ENCODE data around the gene FARSB.

The FARSB gene

GRCh38 chr2:222663479-222663878 lies 7.6 kb upstream of the FARSB start:
- peaks cover 10% of the 10 kb centered on the region for H3K4me1 ChIP-seq (ENCODE audit: control insufficient read depth, insufficient read depth, low read length)
- no peak overlapping the region for H3K4me3 ChIP-seq (ENCODE audit: low read length)
- no peaks in the 10 kb centered on the region for H3K9me3 ChIP-seq (ENCODE audit: control insufficient read depth, low read length)
- DNase-seq (ENCODE audit: low read depth) = no peak
- no peaks in the 10 kb centered on the region for H3K27me3 ChIP-seq (replicated peaks; ENCODE audit: control insufficient read depth, insufficient read depth, low read length)
- no peaks in the 10 kb centered on the region for H3K36me3 ChIP-seq (ENCODE audit: control insufficient read depth, insufficient read depth, low read length, severe bottlenecking)
- no peak overlapping the region for H3K9ac ChIP-seq (ENCODE audit: low read length)

- peak; percentile 13 for DNase-seq (ENCODE audit: low read depth)
- Histone ChIP-seq H3K4me1 (ENCODE audit: control insufficient read depth, insufficient read depth, low read length) (peaks cover 19% of the 10 kb centered on the region), H3K27me3 (replicated peaks; ENCODE audit: control insufficient read depth, insufficient read depth, low read length) (no peaks in the 10 kb centered on the region), H3K4me3 (ENCODE audit: low read length) (peak overlapping the region; percentile 95), H3K9me3 (ENCODE audit: control insufficient read depth, low read length) (no peaks in the 10 kb centered on the region), H3K36me3 (ENCODE audit: control insufficient read depth, insufficient read depth, low read length, severe bottlenecking) (no peaks in the 10 kb centered on the region), H3K9ac (ENCODE audit: low read length) (peak overlapping the region; percentile 100)
Measured at GRCh38 chr2:222656526-222657446, 894 bp upstream of the FARSB start.

GRCh38 chr2:222653280-222653679 lies 2.6 kb downstream of the FARSB start:
- Histone ChIP-seq H3K4me3 (ENCODE audit: low read length) (no peak overlapping the region), H3K9ac (ENCODE audit: low read length) (no peak overlapping the region), H3K9me3 (ENCODE audit: control insufficient read depth, low read length) (no peaks in the 10 kb centered on the region), H3K4me1 (ENCODE audit: control insufficient read depth, insufficient read depth, low read length) (peaks cover 19% of the 10 kb centered on the region), H3K36me3 (ENCODE audit: control insufficient read depth, insufficient read depth, low read length, severe bottlenecking) (peaks cover 2% of the 10 kb centered on the region), H3K27me3 (replicated peaks; ENCODE audit: control insufficient read depth, insufficient read depth, low read length) (no peaks in the 10 kb centered on the region)
- no peak for DNase-seq (ENCODE audit: low read depth)

GRCh38 chr2:222652491-222653255 lies 3.2 kb downstream of the FARSB start:
- H3K9me3 ChIP-seq (ENCODE audit: control insufficient read depth, low read length) = no peaks in the 10 kb centered on the region
- H3K36me3 ChIP-seq (ENCODE audit: control insufficient read depth, insufficient read depth, low read length, severe bottlenecking) = peaks cover 8% of the 10 kb centered on the region
- H3K4me1 ChIP-seq (ENCODE audit: control insufficient read depth, insufficient read depth, low read length) = peaks cover 19% of the 10 kb centered on the region
- DNase-seq (ENCODE audit: low read depth) = no peak
- H3K27me3 ChIP-seq (replicated peaks; ENCODE audit: control insufficient read depth, insufficient read depth, low read length) = no peaks in the 10 kb centered on the region
- no peak overlapping the region for H3K4me3 ChIP-seq (ENCODE audit: low read length)
- H3K9ac ChIP-seq (ENCODE audit: low read length) = no peak overlapping the region

GRCh38 chr2:222651718-222652418 lies 4.0 kb downstream of the FARSB start:
- no peaks in the 10 kb centered on the region for H3K9me3 ChIP-seq (ENCODE audit: control insufficient read depth, low read length)
- no peaks in the 10 kb centered on the region for H3K27me3 ChIP-seq (replicated peaks; ENCODE audit: control insufficient read depth, insufficient read depth, low read length)
- H3K9ac ChIP-seq (ENCODE audit: low read length) = no peak overlapping the region
- H3K4me3 ChIP-seq (ENCODE audit: low read length) = no peak overlapping the region
- DNase-seq (ENCODE audit: low read depth) = peak; percentile 56
- H3K36me3 ChIP-seq (ENCODE audit: control insufficient read depth, insufficient read depth, low read length, severe bottlenecking) = peaks cover 16% of the 10 kb centered on the region
- peaks cover 16% of the 10 kb centered on the region for H3K4me1 ChIP-seq (ENCODE audit: control insufficient read depth, insufficient read depth, low read length)

- Histone ChIP-seq H3K9ac (ENCODE audit: low read length) (no peak overlapping the region), H3K4me1 (ENCODE audit: control insufficient read depth, insufficient read depth, low read length) (peaks cover 13% of the 10 kb centered on the region), H3K9me3 (ENCODE audit: control insufficient read depth, low read length) (no peaks in the 10 kb centered on the region), H3K27me3 (replicated peaks; ENCODE audit: control insufficient read depth, insufficient read depth, low read length) (no peaks in the 10 kb centered on the region), H3K36me3 (ENCODE audit: control insufficient read depth, insufficient read depth, low read length, severe bottlenecking) (peaks cover 32% of the 10 kb centered on the region), H3K4me3 (ENCODE audit: low read length) (no peak overlapping the region)
- DNase-seq (ENCODE audit: low read depth) = no peak
Measured at GRCh38 chr2:222649801-222650200, 6.1 kb downstream of the FARSB start.

GRCh38 chr2:222646008-222646407 lies 9.9 kb downstream of the FARSB start:
- Histone ChIP-seq H3K9me3 (ENCODE audit: control insufficient read depth, low read length) (no peaks in the 10 kb centered on the region), H3K36me3 (ENCODE audit: control insufficient read depth, insufficient read depth, low read length, severe bottlenecking) (peaks cover 63% of the 10 kb centered on the region), H3K4me3 (ENCODE audit: low read length) (no peak overlapping the region), H3K27me3 (replicated peaks; ENCODE audit: control insufficient read depth, insufficient read depth, low read length) (no peaks in the 10 kb centered on the region), H3K9ac (ENCODE audit: low read length) (no peak overlapping the region), H3K4me1 (ENCODE audit: control insufficient read depth, insufficient read depth, low read length) (no peaks in the 10 kb centered on the region)
- DNase-seq (ENCODE audit: low read depth) = no peak

GRCh38 chr2:222643134-222643533 lies 12.8 kb downstream of the FARSB start:
- Histone ChIP-seq H3K36me3 (ENCODE audit: control insufficient read depth, insufficient read depth, low read length, severe bottlenecking) (peaks cover 87% of the 10 kb centered on the region), H3K27me3 (replicated peaks; ENCODE audit: control insufficient read depth, insufficient read depth, low read length) (no peaks in the 10 kb centered on the region), H3K4me3 (ENCODE audit: low read length) (no peak overlapping the region), H3K9ac (ENCODE audit: low read length) (no peak overlapping the region), H3K4me1 (ENCODE audit: control insufficient read depth, insufficient read depth, low read length) (no peaks in the 10 kb centered on the region), H3K9me3 (ENCODE audit: control insufficient read depth, low read length) (no peaks in the 10 kb centered on the region)
- DNase-seq (ENCODE audit: low read depth) = no peak

GRCh38 chr2:222641336-222641735 lies 14.6 kb downstream of the FARSB start:
- no peak for DNase-seq (ENCODE audit: low read depth)
- Histone ChIP-seq H3K9me3 (ENCODE audit: control insufficient read depth, low read length) (no peaks in the 10 kb centered on the region), H3K4me1 (ENCODE audit: control insufficient read depth, insufficient read depth, low read length) (peaks cover 7% of the 10 kb centered on the region), H3K9ac (ENCODE audit: low read length) (no peak overlapping the region), H3K4me3 (ENCODE audit: low read length) (no peak overlapping the region), H3K27me3 (replicated peaks; ENCODE audit: control insufficient read depth, insufficient read depth, low read length) (no peaks in the 10 kb centered on the region), H3K36me3 (ENCODE audit: control insufficient read depth, insufficient read depth, low read length, severe bottlenecking) (peaks cover 87% of the 10 kb centered on the region)

GRCh38 chr2:222637067-222637466 lies 18.8 kb downstream of the FARSB start:
- H3K4me3 ChIP-seq (ENCODE audit: low read length) = no peak overlapping the region
- DNase-seq (ENCODE audit: low read depth) = no peak
- H3K27me3 ChIP-seq (replicated peaks; ENCODE audit: control insufficient read depth, insufficient read depth, low read length) = no peaks in the 10 kb centered on the region
- H3K4me1 ChIP-seq (ENCODE audit: control insufficient read depth, insufficient read depth, low read length) = peaks cover 7% of the 10 kb centered on the region
- H3K9me3 ChIP-seq (ENCODE audit: control insufficient read depth, low read length) = no peaks in the 10 kb centered on the region
- peaks cover 88% of the 10 kb centered on the region for H3K36me3 ChIP-seq (ENCODE audit: control insufficient read depth, insufficient read depth, low read length, severe bottlenecking)
- no peak overlapping the region for H3K9ac ChIP-seq (ENCODE audit: low read length)

- Histone ChIP-seq H3K9ac (ENCODE audit: low read length) (no peak overlapping the region), H3K9me3 (ENCODE audit: control insufficient read depth, low read length) (no peaks in the 10 kb centered on the region), H3K4me1 (ENCODE audit: control insufficient read depth, insufficient read depth, low read length) (peaks cover 7% of the 10 kb centered on the region), H3K4me3 (ENCODE audit: low read length) (no peak overlapping the region), H3K27me3 (replicated peaks; ENCODE audit: control insufficient read depth, insufficient read depth, low read length) (no peaks in the 10 kb centered on the region), H3K36me3 (ENCODE audit: control insufficient read depth, insufficient read depth, low read length, severe bottlenecking) (peaks cover 94% of the 10 kb centered on the region)
- no peak for DNase-seq (ENCODE audit: low read depth)
Measured at GRCh38 chr2:222635295-222635694, 20.6 kb downstream of the FARSB start.

Data from adipocyte (in vitro differentiated cells).